ENCODE measurements around the gene MLKL.
"Not testable (repeated sequence)": the region's sequence is repeated elsewhere in the genome, so short reads cannot be mapped to it uniquely, and the experiment has no call there.

Gene MLKL

GRCh38 chr16:74732707-74733350, 32.2 kb upstream of the MLKL start:
- DNase-seq (ENCODE audit: low read depth in 2 of 2), result no peak

GRCh38 chr16:74731853-74732477, 31.3 kb upstream of the MLKL start:
- no peak for DNase-seq (ENCODE audit: low read depth in 2 of 2)

GRCh38 chr16:74729783-74730683, 29.4 kb upstream of the MLKL start:
- no peak for DNase-seq (ENCODE audit: low read depth in 2 of 2)

- no peak for DNase-seq (ENCODE audit: low read depth in 2 of 2)
These were observed 27.2 kb upstream of the MLKL start for GRCh38 chr16:74727903-74728302.

GRCh38 chr16:74726716-74727115, 26.1 kb upstream of the MLKL start:
- DNase-seq (ENCODE audit: low read depth in 2 of 2), result no peak

GRCh38 chr16:74725651-74726455, 25.2 kb upstream of the MLKL start:
- no peak for DNase-seq (ENCODE audit: low read depth in 2 of 2)

- no peak for DNase-seq (ENCODE audit: low read depth in 2 of 2)
These were observed 24.3 kb upstream of the MLKL start for GRCh38 chr16:74724820-74725549.

GRCh38 chr16:74723256-74723655, 22.6 kb upstream of the MLKL start:
- DNase-seq (ENCODE audit: low read depth in 2 of 2), result no peak

- not testable (repeated sequence) for DNase-seq (ENCODE audit: low read depth in 2 of 2)
These were observed 21.5 kb upstream of the MLKL start for GRCh38 chr16:74722156-74722555.

GRCh38 chr16:74721716-74722115, 21.1 kb upstream of the MLKL start:
- DNase-seq (ENCODE audit: low read depth in 2 of 2), result no peak

- no peak for DNase-seq (ENCODE audit: low read depth in 2 of 2)
These were observed 19.9 kb upstream of the MLKL start for GRCh38 chr16:74720579-74720978.

GRCh38 chr16:74718741-74719610, 18.3 kb upstream of the MLKL start:
- DNase-seq (ENCODE audit: low read depth in 2 of 2), result no peak

GRCh38 chr16:74718140-74718539, 17.5 kb upstream of the MLKL start:
- no peak for DNase-seq (ENCODE audit: low read depth in 2 of 2)

- DNase-seq (ENCODE audit: low read depth in 2 of 2), result no peak
These were observed 16.7 kb upstream of the MLKL start for GRCh38 chr16:74717367-74717766.

GRCh38 chr16:74716355-74716754, 15.7 kb upstream of the MLKL start:
- no peak for DNase-seq (ENCODE audit: low read depth in 2 of 2)

- DNase-seq (ENCODE audit: low read depth in 2 of 2), result no peak
These were observed 13.2 kb upstream of the MLKL start for GRCh38 chr16:74713876-74714275.

- DNase-seq (ENCODE audit: low read depth in 2 of 2), result no peak
These were observed 12.7 kb upstream of the MLKL start for GRCh38 chr16:74713325-74713724.

GRCh38 chr16:74711938-74712337, 11.3 kb upstream of the MLKL start:
- no peak for DNase-seq (ENCODE audit: low read depth in 2 of 2)

- no peak for DNase-seq (ENCODE audit: low read depth in 2 of 2)
These were observed 9.7 kb upstream of the MLKL start for GRCh38 chr16:74710401-74710800.

GRCh38 chr16:74709441-74709877, 8.8 kb upstream of the MLKL start:
- DNase-seq (ENCODE audit: low read depth in 2 of 2), result peak; percentile 19 to 25
